Gastroesophageal sphincter (tissue), 4 donors: ENCODE measurements around the gene HIC2. TPM values are rescaled to one million over a fixed set of nuclear protein-coding genes. Genes with fewer than 3 reads are reported as not detected.
"Not testable (repeated sequence)": the region's sequence is repeated elsewhere in the genome, so short reads cannot be mapped to it uniquely, and the experiment has no call there.

Source experiments
- ATAC-seq: fragments of 150-250 bp; one replicate; pipeline ENCODE4 v1.9.1; 2016; ENCODE audit warnings: mild to moderate bottlenecking, moderate library complexity
- H3K27ac ChIP-seq, 4 donors: fragments of 200-600 bp; sonication (generic) in 3 of 4; 1 replicate in 3 of 4; 2 replicates in 1 of 4; pipeline ENCODE4 v1.5.1; 2016 to 2019
- H3K27me3 ChIP-seq: fragments of 200-600 bp; sonication (generic); one replicate; pipeline ENCODE4 v1.5.1; 2019
- H3K36me3 ChIP-seq, 2 donors: fragments of 200-600 bp; sonication (generic); one replicate each; pipeline ENCODE4 v1.5.1; 2019; ENCODE audit warnings: control low read depth in 1 of 2
- H3K4me1 ChIP-seq, 3 donors: fragments of 200-600 bp; sonication (generic); 1 replicate in 2 of 3; 2 replicates in 1 of 3; pipeline ENCODE4 v1.5.1; 2016 to 2019; ENCODE audit warnings: control low read depth in 2 of 3
- H3K4me3 ChIP-seq, 2 donors: fragments of 200-600 bp; sonication (generic); one replicate each; pipeline ENCODE4 v1.5.1; 2019; ENCODE audit warnings: mild to moderate bottlenecking in 1 of 2, moderate library complexity in 1 of 2
- H3K9me3 ChIP-seq, 3 donors: fragments of 200-600 bp; sonication (generic); one replicate each; pipeline ENCODE4 v1.5.1; 2017 to 2019; ENCODE audit warnings: control low read depth in 2 of 3
- WGBS, 2 donors: methylation state at CpG; one replicate each; pipeline ENCODE4 v1.1.5; 2018; ENCODE audit warnings: low coverage in 1 of 2; 5-methylcytosine and 5-hydroxymethylcytosine counted together
- total RNA-seq, 4 donors: library from RNA; depleted of rRNA; stranded (reverse); fragments of >200 nt; gene quantifications; one replicate each; pipeline ENCODE4 v1.1.0, GENCODE V29; 2016

The HIC2 gene, protein sequence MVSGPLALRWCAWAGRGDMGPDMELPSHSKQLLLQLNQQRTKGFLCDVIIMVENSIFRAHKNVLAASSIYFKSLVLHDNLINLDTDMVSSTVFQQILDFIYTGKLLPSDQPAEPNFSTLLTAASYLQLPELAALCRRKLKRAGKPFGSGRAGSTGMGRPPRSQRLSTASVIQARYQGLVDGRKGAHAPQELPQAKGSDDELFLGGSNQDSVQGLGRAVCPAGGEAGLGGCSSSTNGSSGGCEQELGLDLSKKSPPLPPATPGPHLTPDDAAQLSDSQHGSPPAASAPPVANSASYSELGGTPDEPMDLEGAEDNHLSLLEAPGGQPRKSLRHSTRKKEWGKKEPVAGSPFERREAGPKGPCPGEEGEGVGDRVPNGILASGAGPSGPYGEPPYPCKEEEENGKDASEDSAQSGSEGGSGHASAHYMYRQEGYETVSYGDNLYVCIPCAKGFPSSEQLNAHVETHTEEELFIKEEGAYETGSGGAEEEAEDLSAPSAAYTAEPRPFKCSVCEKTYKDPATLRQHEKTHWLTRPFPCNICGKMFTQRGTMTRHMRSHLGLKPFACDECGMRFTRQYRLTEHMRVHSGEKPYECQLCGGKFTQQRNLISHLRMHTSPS
- 1 to 10 TPM; 4.4 to 5.1 (median 4.8) TPM for total RNA-seq

DNA sequence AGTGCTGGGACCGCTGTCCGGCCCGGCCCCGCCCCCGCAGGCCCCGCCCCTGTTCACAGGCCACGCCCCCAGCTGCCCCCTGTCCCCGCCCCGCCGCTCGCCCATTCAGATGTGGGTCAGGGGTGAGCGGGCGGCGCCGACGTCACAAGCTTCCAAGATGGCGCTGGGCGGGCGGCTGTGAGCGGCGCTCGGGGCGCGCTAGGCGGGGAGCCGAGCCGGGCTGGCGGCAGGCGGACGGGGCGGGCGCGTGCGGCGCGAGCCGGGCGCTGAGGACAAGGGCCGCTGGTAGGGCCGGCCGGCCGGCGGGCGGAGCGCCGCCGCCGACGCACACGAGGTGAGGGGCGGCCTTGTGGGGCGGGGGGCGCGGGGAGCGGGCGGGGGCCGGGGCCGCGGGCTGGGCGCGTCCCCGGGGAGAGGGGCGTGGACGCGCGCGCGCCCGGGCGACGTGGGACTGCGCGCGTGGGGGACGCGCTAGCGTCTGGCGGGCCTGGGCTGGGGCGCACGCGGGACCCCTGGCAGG, at the start of gene HIC2:
TSS of gene HIC2 (plus strand) at position 145 of the 520 bp plus-strand sequence. CDS start 25,461 bp downstream, outside the sequence.
- ATAC-seq = peak; percentile 94
- H3K9me3 ChIP-seq, H3K4me1 ChIP-seq, H3K36me3 ChIP-seq, H3K27me3 ChIP-seq: not testable (repeated sequence)
- Histone ChIP-seq H3K4me3 (peak within 1 kb of the TSS; percentile 33 to 51), H3K27ac (peak within 1 kb of the TSS in 3 of 4 donors; percentile 73 to 76 (median 74))
- no CpG with 5 or more reads among the region's 81 CpGs for WGBS, 2 donors

DNA sequence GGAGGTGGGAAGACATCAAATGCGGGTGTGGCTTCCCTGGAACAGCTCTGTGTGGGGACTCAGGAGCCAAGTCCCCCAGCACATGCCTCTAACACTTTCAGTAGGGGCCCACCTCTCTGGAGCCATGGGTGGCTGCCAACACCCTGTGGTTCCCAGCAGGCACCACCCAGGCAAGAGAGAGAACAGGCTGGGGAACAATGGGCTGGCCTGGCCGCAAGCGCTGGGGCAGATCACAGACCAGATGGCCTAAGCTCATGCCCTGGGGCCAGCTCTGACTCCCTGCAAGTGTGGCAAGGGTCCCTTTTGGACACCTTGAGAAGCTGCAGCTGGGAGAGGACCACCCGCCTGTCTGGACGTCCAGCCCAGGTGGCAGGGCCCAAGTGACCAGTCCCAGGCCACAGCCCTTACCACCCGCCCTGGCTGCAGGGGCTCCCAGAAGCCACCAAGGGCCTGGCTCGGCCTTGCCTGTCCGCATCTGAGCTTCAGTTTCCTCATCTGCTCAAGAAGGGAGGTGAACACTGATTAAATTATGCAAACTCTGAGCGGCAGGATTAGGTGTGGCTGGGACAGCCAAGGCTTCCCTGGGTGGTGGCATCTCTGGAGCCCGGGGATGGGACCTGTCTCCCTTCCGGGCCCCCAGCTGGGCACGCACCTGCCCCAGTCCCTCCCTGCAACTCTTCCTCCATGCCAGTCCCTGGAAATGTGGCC, 48.4 kb upstream of the HIC2 start:
- not testable (repeated sequence) for H3K27me3 ChIP-seq, H3K4me3 ChIP-seq, H3K4me1 ChIP-seq, H3K27ac ChIP-seq, H3K36me3 ChIP-seq, H3K9me3 ChIP-seq, ATAC-seq
- WGBS, 2 donors = no CpG with 5 or more reads among the region's 12 CpGs

DNA sequence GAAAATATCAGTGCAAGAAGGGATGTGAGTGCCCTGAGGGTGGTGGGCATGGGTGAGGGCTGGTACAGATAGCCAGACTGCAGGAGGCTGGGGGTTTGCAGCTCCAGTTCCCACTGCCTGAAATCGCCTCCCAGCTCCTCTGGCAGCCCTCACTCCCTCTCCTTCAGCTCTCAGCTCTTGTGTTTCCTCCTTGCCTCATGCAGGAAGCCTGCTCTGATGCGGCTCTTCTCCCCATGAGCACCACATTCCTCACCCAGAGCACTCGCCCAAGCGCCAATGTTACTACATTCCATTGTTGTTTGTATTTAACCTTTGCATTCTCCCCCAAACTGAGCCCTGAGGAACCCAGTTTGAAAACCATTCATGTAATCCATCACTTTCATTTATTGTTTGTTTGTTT, 41.3 kb upstream of the HIC2 start:
- not testable (repeated sequence) for ATAC-seq, H3K4me1 ChIP-seq, H3K36me3 ChIP-seq, H3K9me3 ChIP-seq, H3K4me3 ChIP-seq, H3K27ac ChIP-seq, H3K27me3 ChIP-seq
- no CpG with 5 or more reads among the region's 4 CpGs for WGBS, 2 donors

DNA sequence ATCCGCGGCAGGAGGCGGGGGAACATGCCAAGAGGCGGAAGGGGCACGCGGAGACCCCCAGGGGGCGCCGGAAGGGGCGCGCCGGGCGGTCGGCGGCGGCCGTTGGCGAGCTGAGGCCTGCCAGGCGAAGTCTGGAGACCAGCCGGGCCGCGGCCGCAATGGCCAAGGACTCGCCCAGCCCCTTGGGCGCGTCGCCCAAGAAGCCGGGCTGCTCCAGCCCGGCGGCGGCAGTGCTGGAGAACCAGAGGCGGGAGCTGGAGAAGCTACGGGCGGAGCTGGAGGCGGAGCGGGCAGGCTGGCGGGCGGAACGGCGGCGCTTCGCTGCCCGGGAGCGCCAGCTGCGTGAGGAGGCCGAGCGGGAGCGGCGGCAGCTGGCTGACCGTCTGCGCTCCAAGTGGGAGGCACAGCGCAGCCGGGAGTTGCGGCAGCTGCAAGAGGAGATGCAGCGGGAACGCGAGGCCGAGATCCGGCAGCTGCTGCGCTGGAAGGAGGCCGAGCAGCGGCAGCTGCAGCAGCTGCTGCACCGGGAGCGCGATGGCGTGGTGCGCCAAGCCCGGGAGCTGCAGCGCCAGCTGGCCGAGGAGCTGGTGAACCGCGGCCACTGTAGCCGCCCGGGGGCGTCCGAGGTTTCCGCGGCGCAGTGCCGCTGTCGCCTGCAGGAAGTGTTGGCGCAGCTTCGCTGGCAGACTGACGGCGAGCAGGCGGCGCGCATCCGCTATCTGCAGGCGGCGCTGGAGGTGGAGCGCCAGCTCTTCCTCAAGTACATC, 33.3 kb upstream of the HIC2 start, which contains the start of gene RIMBP3B:
TSS of gene RIMBP3B (plus strand) at position 51 of the 767 bp plus-strand sequence. CDS start at position 159, 108 bp downstream.
- no CpG with 5 or more reads among the region's 91 CpGs for WGBS, 2 donors
- peak; percentile 83 for ATAC-seq

DNA sequence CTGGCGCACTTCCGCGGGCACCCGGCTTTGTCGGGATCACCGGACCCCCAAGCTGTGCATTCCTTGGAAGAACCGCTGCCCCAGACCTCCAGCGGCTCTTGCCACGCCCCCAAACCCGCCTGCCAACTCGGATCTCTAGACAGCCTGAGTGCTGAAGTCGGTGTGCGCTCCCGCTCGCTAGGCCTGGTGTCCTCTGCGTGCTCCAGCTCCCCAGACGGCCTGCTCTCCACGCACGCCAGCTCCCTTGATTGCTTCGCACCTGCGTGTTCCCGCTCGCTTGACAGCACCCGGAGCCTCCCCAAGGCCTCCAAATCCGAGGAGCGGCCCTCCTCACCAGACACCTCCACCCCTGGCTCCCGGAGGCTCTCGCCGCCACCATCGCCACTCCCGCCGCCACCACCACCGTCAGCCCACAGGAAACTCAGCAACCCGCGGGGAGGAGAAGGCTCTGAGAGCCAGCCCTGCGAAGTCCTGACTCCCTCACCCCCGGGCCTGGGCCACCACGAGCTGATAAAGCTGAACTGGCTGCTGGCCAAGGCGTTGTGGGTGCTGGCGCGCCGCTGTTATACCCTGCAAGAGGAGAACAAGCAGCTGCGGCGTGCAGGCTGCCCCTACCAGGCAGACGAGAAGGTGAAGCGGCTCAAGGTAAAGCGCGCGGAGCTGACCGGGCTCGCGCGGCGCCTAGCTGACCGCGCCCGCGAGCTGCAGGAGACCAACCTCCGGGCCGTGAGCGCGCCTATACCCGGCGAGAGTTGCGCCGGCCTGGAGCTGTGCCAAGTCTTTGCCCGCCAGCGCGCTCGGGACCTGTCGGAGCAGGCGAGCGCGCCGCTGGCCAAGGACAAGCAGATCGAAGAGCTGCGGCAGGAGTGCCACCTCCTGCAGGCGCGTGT, 32.5 kb upstream of the HIC2 start:
- H3K27me3 ChIP-seq, H3K4me1 ChIP-seq, H3K27ac ChIP-seq, H3K36me3 ChIP-seq, H3K4me3 ChIP-seq, H3K9me3 ChIP-seq: not testable (repeated sequence)
- ATAC-seq = peak; percentile 50
- no CpG with 5 or more reads among the region's 79 CpGs for WGBS, 2 donors

More for the DNA sequence above, 33.3 kb upstream of the HIC2 start, which contains the start of gene RIMBP3B:
- H3K4me3 ChIP-seq, H3K36me3 ChIP-seq, H3K9me3 ChIP-seq, H3K4me1 ChIP-seq, H3K27me3 ChIP-seq, H3K27ac ChIP-seq: not testable (repeated sequence)

DNA sequence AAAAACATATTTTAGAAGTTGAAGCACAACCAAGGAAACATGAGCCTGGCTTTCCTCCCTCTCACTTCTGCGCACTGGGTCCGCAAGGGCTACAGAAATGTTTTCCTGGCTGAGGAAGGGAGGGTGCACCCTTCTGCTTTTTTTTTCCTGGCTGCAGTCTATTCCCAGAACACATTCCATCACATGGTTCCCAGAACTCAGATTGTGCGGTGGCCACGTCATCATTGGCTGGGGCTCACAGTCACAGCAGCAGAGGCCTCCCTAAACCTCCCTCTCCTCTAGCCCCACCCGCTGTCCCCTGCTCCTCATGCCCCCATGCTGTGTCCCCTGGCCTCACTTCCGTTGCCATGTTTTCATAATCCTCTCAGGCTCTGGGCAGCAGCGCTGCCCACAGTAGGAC, 27.7 kb upstream of the HIC2 start:
- no CpG with 5 or more reads among the region's 7 CpGs for WGBS, 2 donors
- H3K27ac ChIP-seq, H3K4me1 ChIP-seq, H3K4me3 ChIP-seq, H3K27me3 ChIP-seq, H3K36me3 ChIP-seq, H3K9me3 ChIP-seq: not testable (repeated sequence)
- peak; percentile 41 for ATAC-seq

DNA sequence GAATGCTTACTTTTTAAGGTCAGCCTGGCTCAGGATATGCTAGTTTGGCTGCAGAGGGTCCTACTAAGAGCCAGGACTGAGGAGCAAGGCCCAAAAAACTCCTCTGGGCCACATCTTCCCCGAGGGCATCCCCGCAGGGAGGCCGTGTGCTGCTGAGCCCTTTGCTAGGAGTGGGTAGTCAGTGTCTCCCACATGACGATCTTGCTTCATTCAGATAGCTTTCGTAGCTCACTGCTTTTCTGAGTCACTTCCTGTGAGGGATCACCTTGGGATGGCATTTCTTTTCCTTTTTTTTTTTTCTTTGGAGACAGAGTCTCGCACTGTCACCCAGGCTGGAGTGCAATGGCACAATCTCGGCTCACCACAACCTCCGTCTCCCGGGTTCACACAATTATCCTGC, 27.2 kb upstream of the HIC2 start:
- not testable (repeated sequence) for H3K9me3 ChIP-seq, H3K27me3 ChIP-seq, H3K4me3 ChIP-seq, H3K4me1 ChIP-seq, ATAC-seq, H3K27ac ChIP-seq, H3K36me3 ChIP-seq
- no CpG with 5 or more reads among the region's 9 CpGs for WGBS, 2 donors

DNA sequence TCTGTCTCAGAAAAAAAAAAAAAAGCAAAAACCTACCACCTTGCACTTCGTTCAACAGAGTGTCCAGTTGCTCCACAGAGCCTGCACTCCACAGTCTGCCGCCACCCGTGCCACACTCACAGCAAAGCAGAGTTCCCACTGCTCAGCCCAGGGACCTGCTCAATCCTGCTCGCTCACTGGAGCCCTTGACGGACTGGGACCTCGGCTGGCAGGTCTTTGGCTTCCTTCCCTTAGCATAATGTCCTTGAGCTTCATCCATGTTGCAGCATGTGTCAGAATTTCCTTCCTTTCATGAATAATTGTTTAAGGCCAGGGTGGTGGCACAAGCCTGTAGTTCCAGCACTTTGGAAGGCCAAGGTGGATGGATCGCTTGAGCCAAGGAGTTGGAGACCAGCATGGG, 22.6 kb upstream of the HIC2 start:
- not testable (repeated sequence) for H3K4me1 ChIP-seq, H3K4me3 ChIP-seq, H3K36me3 ChIP-seq, H3K27ac ChIP-seq, H3K27me3 ChIP-seq, H3K9me3 ChIP-seq, ATAC-seq
- no CpG with 5 or more reads among the region's 7 CpGs for WGBS, 2 donors

DNA sequence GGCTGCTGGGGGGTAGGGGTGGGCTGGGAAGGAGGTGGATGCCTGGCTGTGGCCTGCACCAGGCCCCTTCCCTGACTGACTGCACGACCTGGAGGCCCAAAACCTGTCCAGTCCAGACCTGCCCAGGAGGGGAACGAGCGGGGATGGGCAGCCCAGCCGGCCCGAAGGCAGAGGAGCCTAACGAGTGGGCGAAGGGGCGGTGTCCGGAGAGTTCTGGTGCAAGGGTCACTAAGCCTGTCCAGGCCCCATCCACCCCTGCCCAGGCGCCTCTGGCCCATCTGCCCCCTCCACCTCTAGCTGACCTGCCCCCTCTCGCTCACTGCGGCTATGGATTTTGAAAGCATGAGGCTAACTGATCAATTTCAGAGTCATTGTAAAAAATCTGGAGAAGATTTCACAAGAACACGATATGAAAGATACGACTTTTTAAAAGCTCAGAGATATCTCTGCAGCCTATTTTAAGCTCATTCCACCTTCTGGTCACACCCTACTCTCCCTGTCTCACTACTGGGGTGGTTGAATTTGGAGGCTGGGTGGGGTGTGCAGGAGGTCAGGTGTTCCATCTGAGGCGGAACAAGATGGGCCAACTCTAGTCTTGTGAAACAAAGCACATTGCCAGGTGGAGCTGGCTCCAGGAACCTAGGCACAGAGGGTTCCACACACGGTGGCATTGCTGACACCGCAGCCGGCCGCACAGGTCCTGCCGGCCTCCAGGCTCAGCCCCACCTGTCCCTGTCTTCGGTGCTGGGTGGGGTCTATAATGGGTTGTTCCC, 15.8 kb upstream of the HIC2 start:
- ATAC-seq, H3K4me3 ChIP-seq, H3K27ac ChIP-seq, H3K4me1 ChIP-seq, H3K9me3 ChIP-seq, H3K27me3 ChIP-seq, H3K36me3 ChIP-seq: not testable (repeated sequence)
- WGBS, 2 donors = no CpG with 5 or more reads among the region's 21 CpGs

DNA sequence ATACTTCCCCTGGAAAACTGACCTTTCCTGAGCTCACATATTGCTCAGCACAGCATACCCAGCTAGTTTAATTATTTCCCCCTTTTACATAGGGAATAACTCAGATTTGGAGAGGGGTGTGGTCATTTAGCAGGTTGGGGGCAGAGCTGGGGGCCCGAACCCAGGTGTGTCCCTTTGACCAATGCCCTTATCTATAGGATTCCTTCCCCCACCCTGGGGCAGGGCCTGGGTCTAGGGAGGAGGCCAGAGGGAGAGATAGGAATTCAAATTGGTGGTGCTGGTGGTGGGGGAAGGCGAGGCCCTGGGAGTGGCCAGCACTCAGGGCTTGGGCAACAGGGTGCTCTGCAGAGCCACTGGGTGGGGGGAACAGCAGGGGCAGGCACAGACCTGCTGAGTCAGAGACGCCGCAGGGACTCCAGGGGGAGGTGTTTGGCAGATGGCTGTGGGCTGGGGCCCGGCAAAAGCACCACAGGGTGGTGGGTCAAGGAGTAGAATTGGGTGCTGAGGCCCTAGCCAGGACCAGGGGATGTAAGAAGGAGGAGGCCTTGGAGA, 14.3 kb upstream of the HIC2 start:
- not testable (repeated sequence) for H3K27ac ChIP-seq, H3K36me3 ChIP-seq, H3K9me3 ChIP-seq, H3K4me3 ChIP-seq, H3K27me3 ChIP-seq, ATAC-seq, H3K4me1 ChIP-seq
- WGBS, 2 donors = no CpG with 5 or more reads among the region's 5 CpGs

DNA sequence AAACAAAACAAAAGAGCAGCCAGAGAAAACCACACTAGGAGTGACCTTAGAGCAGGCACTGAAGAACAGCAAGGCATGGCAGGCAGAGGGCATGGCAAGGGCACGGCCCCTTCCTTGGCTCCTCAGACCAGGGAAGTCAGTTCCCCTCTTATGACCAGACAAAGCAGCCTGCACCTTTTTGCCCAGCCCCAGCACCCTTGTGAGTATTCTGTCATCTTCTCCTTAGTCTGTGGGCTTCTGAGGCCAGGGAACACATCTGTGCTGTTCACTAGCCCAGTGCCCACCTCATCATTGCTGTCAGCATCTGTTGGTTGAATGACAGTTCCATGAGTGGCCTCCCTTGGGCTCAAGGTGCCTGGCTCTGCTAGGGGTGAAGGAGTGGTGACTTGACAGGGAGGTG, 10.0 kb upstream of the HIC2 start:
- not testable (repeated sequence) for H3K9me3 ChIP-seq, H3K4me3 ChIP-seq, H3K36me3 ChIP-seq, H3K27me3 ChIP-seq, H3K27ac ChIP-seq, ATAC-seq, H3K4me1 ChIP-seq
- 100% methylated on average over 1 of the region's 1 CpG; no CpG with 5 or more reads in 1 of the 2 donors for WGBS, 2 donors
